Fibroblast of pulmonary artery (primary cell): ENCODE results near the gene TPBGL.

Source experiments
- DNase-seq: peaks from one replicate; pipeline ENCODE4 v3.0.0-alpha.2; 2010; ENCODE audit warnings: low read depth
- H3K4me3 ChIP-seq: replicated peaks from 2 replicates; pipeline ENCODE4 v1.5.1; 2011; ENCODE audit warnings: low read depth, mild to moderate bottlenecking, control low read depth, low read length, moderate library complexity
- TF ChIP-seq, protein P1 (sequence below): IDR thresholded peaks from 2 replicates; pipeline ENCODE4 v1.5.1; 2011; ENCODE audit warnings: mild to moderate bottlenecking, control low read depth, low read length, inconsistent platforms; ENCODE audit errors: missing control alignments

TPBGL gene

DNA sequence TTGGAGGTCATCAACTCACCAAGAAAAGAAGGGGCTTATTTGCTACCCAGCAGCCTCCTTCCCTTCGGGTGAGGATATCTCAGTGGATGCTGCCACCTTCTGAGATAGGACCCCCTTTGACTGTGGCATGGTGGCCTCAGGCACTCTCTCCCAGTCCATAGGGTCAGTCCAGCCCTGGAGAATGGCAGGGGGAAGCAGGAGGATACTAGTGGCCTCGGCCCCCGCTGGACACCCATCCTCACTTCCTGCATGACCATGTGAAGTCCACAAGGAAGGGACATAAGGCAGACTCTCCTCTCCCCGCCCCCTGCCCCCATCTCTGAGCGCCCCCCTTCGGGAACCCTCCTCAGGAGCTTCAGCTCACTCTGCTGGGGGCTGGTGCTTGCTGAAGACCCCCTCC lies 24.4 kb downstream of the TPBGL start:
- no peak for DNase-seq
- TF ChIP-seq, protein P1, sequence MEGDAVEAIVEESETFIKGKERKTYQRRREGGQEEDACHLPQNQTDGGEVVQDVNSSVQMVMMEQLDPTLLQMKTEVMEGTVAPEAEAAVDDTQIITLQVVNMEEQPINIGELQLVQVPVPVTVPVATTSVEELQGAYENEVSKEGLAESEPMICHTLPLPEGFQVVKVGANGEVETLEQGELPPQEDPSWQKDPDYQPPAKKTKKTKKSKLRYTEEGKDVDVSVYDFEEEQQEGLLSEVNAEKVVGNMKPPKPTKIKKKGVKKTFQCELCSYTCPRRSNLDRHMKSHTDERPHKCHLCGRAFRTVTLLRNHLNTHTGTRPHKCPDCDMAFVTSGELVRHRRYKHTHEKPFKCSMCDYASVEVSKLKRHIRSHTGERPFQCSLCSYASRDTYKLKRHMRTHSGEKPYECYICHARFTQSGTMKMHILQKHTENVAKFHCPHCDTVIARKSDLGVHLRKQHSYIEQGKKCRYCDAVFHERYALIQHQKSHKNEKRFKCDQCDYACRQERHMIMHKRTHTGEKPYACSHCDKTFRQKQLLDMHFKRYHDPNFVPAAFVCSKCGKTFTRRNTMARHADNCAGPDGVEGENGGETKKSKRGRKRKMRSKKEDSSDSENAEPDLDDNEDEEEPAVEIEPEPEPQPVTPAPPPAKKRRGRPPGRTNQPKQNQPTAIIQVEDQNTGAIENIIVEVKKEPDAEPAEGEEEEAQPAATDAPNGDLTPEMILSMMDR: no peak
- H3K4me3 ChIP-seq: no peak overlapping the region

DNA sequence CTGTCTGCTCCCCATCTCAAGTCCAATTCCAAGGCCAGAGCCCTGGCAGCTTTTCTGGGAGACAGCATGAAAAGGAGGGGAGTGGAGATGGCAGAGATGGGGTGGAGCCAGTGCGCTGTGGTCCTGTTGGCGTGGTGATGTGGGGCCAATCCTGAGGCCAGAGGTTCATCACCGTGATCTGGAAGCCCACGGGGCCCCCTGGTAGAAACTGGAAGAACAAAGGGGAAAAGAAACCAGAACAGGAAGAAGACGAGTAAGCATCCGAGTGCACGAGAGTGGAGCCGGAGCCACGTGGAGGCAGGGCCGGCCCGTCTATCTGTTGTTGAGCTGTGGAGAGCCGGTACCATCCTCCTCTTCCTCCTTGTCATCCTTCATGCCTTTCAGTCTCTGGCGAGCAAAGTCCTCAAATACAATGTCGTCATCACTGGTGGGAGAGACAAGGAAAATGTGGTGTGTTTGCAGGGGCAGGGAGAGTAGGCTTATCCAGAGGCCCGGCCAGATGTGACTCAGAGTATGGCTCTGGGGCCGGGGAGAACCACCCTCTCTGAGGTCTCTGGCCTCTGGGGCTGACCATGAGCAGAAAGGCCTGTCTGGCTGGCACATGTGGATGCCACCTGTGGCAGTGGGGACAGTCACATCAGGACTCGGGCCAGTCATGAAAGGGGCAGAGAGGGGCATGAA lies 25.4 kb downstream of the TPBGL start:
- TF ChIP-seq, protein P1: no peak

DNA sequence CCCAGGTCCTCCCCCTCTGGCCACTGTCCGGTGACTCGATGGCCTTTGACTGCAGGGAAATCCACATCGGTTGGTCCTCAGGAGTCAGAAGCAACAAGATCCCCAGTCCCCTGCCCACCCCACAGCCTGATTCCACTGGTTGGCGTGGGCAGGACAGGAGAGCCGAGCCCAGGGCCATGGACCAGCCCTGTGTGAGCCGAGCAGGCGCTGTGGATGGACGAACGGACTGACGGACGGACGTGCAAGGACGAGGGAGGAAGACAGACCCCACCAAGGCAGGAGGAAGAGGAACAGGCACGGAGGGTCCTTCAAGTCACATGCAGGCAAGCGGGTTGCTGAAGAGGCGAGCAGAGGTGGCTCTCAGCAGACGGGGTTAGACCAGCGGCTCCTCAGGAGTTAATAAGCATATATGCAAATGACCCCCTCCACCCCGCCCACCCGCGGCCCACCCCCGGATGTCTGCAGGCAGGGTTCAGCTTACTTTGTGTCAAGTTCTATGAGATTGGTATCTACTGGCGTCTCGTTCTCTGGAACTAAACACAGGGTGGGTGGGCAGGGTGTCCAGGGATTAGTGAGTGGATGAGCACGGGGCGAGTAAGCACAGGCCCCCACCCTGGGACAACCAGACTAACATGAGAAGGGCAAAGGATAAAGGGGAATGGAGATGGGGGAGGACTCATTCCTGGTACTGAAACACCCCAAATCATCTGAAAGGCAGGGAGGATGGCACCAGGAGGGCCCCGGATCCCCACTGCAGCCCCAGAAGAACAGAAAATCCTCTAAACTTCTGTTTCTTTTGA lies 26.8 kb downstream of the TPBGL start:
- no peak for DNase-seq
- TF ChIP-seq, protein P1: no peak
- no peak overlapping the region for H3K4me3 ChIP-seq

More for the DNA sequence above, 25.4 kb downstream of the TPBGL start:
- no peak overlapping the region for H3K4me3 ChIP-seq
- DNase-seq: peak; percentile 47

DNA sequence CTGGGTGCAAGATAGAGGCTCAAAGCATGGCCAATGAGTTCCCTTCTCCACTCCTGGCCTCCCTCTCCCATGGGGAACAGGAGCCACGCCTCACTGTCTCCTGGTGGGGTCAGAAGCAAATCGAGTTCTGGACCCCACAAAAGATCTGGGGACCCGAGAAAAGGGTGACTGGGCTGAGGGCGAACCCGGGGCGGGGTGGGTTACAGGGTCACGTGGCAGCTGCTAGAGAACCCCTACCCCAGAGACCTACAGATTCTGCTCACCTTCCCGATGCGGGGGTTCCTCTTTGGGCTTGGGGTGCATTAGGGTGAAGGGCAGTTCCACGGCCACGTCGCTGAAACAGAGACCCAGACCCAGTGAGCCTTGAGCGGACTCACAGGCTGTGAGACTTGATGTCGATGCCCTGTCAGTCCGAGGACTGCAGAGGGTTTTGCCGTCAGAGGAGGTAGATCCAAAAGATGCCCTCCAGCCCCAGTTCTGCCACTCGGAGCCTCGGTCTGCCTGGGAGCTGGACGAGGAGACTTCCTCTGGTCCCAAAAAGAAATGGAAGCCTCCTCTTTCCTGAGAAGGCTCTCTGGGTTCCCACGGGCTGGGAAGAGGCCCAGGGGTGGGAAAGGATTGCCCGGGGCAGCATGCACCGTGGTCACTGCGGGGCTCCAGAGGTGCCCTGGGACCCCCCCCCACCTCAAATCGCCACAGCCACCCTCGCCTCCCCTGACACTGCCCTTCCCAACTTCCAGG lies 28.2 kb downstream of the TPBGL start:
- no peak overlapping the region for H3K4me3 ChIP-seq
- TF ChIP-seq, protein P1: no peak
- no peak for DNase-seq

DNA sequence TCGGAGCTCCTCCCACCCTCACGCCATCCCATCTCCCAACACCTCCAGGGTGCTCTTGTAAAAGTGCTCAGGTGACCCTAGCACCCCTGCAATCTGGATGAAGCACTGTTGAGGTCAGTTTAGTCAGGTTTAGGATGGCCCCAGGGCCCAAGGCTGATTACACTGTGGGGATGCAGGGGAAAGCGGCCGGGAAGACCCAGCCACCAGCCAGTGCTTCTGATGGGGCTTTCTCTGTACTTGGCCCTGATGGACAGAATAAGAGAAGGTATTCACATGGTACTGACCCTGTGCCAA lies 28.7 kb downstream of the TPBGL start:
- TF ChIP-seq, protein P1: no peak

DNA sequence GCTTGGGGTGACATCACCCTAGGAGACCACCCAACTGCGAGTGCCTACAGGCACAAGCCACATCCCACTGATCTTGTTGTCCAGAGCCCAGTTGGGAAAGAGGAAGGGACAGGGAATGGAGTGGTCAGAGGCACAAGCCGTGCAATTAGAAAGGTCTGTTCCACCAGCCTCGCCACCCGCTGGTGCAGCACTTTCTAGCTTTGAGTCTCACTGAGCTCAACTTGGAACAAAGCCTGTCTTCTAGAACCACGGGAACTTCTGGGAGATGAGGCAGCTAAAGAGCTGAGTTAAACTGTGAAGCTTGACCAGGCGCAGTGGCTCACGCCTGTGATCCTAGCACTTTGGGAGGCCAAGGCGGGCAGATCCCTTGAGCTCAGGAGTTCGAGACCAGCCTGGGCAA lies 29.3 kb downstream of the TPBGL start:
- H3K4me3 ChIP-seq: no peak overlapping the region
- TF ChIP-seq, protein P1: no peak
- DNase-seq: no peak

More for the DNA sequence above, 28.7 kb downstream of the TPBGL start:
- DNase-seq: no peak
- no peak overlapping the region for H3K4me3 ChIP-seq
